CD4-positive, CD25-positive, alpha-beta regulatory T cell (primary cell): ENCODE data around the gene ENHO. TPM values are rescaled to one million over a fixed set of nuclear protein-coding genes. Genes with fewer than 3 reads are reported as not detected.
"Not testable (repeated sequence)": the region's sequence is repeated elsewhere in the genome, so short reads cannot be mapped to it uniquely, and the experiment has no call there.

ENCODE experiments used
- ATAC-seq, 2 donors: fragments of 150-1000 bp; cut with Tn5 transposase; one replicate each; pipeline ENCODE4 v1.10.0; 2021; ENCODE audit warnings: low read depth in 2 of 2, moderate number of reproducible peaks in 2 of 2, moderate library complexity in 1 of 2
- DNase-seq, 3 donors: peaks; one replicate each; pipeline versions ENCODE4 v3.0.0 to v3.0.0-alpha.2; 2012 to 2022; ENCODE audit warnings: mixed read lengths in 1 of 3
- H3K27ac ChIP-seq: one replicate; pipeline ENCODE4 v1.7.0; 2013; ENCODE audit warnings: mild to moderate bottlenecking, low read length; ENCODE audit not compliant: insufficient read depth, poor library complexity, severe bottlenecking
- H3K27me3 ChIP-seq: one replicate; pipeline ENCODE4 v1.7.0; 2013; ENCODE audit warnings: low read length; ENCODE audit not compliant: control insufficient read depth, insufficient read depth
- H3K36me3 ChIP-seq: one replicate; pipeline ENCODE4 v1.7.0; 2013; ENCODE audit warnings: mild to moderate bottlenecking, low read length, moderate library complexity; ENCODE audit not compliant: control insufficient read depth, insufficient read depth
- H3K4me1 ChIP-seq: 2 replicates; pipeline ENCODE4 v1.7.0; 2013; ENCODE audit warnings: mild to moderate bottlenecking, low read length; ENCODE audit not compliant: insufficient read depth, control insufficient read depth, poor library complexity, severe bottlenecking
- H3K4me3 ChIP-seq: one replicate; pipeline ENCODE4 v1.7.0; 2013; ENCODE audit warnings: low read depth, mild to moderate bottlenecking, low read length, moderate library complexity
- H3K9me3 ChIP-seq, 2 experiments: 1 replicate in 1 of 2; 2 replicates in 1 of 2; pipeline ENCODE4 v1.7.0; 2013; ENCODE audit warnings: low read length in 2 of 2, mild to moderate bottlenecking in 1 of 2, moderate library complexity in 1 of 2; ENCODE audit not compliant: control insufficient read depth in 2 of 2
- H3K27ac Mint-ChIP-seq, 3 donors: one replicate each; pipeline ENCODE4 v1.8.0; 2020 to 2022; ENCODE audit warnings: mild to moderate bottlenecking in 3 of 3, mixed read lengths in 3 of 3, moderate library complexity in 2 of 3
- H3K27me3 Mint-ChIP-seq: one replicate; pipeline ENCODE4 v1.8.0; 2022; ENCODE audit warnings: mild to moderate bottlenecking, mixed read lengths
- H3K36me3 Mint-ChIP-seq: one replicate; pipeline ENCODE4 v1.8.0; 2020; ENCODE audit warnings: mixed read lengths
- H3K4me1 Mint-ChIP-seq, 4 donors: one replicate each; pipeline ENCODE4 v1.8.0; 2020 to 2022; ENCODE audit warnings: mixed read lengths in 4 of 4, mild to moderate bottlenecking in 1 of 4
- H3K4me3 Mint-ChIP-seq, 4 donors: one replicate each; pipeline ENCODE4 v1.8.0; 2020 to 2022; ENCODE audit warnings: mild to moderate bottlenecking in 4 of 4, mixed read lengths in 4 of 4, moderate library complexity in 3 of 4
- H3K9me3 Mint-ChIP-seq, 7 donors: one replicate each; pipeline ENCODE4 v1.8.0; 2020 to 2022; ENCODE audit warnings: mixed read lengths in 7 of 7, mild to moderate bottlenecking in 3 of 7, moderate library complexity in 2 of 7
- polyA plus RNA-seq, 4 donors: library from polyadenylated mRNA; unstranded; fragments of 300-500 nt; fragmentation: Illumina TruSeq; gene quantifications; one replicate each; pipeline ENCODE4 v1.2.3, GENCODE V29; 2021
- total RNA-seq: library from RNA; stranded (reverse); gene quantifications from one replicate; pipeline ENCODE4 v1.2.3, GENCODE V29; 2022

The ENHO gene
- total and polyA plus RNA-seq, 5 donors from 2014 or later: 0.16 to 0.37 TPM; not detected in 3

GRCh38 chr9:34541540-34541939 is 18.8 kb upstream of the ENHO start:
- Histone ChIP-seq H3K4me3 (no peak overlapping the region), H3K4me1 (no peaks in the 10 kb centered on the region), H3K9me3 (no peaks in the 10 kb centered on the region), H3K27me3 (no peaks in the 10 kb centered on the region), H3K27ac (no peak overlapping the region), H3K36me3 (no peaks in the 10 kb centered on the region)
- no peak overlapping the region for H3K4me3 Mint-ChIP-seq
- H3K4me1 Mint-ChIP-seq: no peaks in the 10 kb centered on the region
- H3K9me3 Mint-ChIP-seq: no peaks in the 10 kb centered on the region
- no peak overlapping the region for H3K27ac Mint-ChIP-seq
- no peak for ATAC-seq
- H3K36me3 Mint-ChIP-seq: no peaks in the 10 kb centered on the region
- DNase-seq: no peak
- H3K27me3 Mint-ChIP-seq: peaks cover 12% of the 10 kb centered on the region

- H3K36me3 ChIP-seq: no peaks in the 10 kb centered on the region
- ATAC-seq (no peak), DNase-seq (no peak)
- peaks cover 15% of the 10 kb centered on the region for H3K27me3 Mint-ChIP-seq
- H3K9me3 Mint-ChIP-seq: no peaks in the 10 kb centered on the region
- no peak overlapping the region for H3K27ac ChIP-seq
- H3K4me1 Mint-ChIP-seq: no peaks in the 10 kb centered on the region
- no peak overlapping the region for H3K4me3 Mint-ChIP-seq
- no peaks in the 10 kb centered on the region for H3K27me3 ChIP-seq
- H3K27ac Mint-ChIP-seq: no peak overlapping the region
- no peaks in the 10 kb centered on the region for H3K9me3 ChIP-seq
- H3K4me1 ChIP-seq: no peaks in the 10 kb centered on the region
- H3K4me3 ChIP-seq: no peak overlapping the region
- H3K36me3 Mint-ChIP-seq: no peaks in the 10 kb centered on the region
Observed at GRCh38 chr9:34540827-34541226, 18.0 kb upstream of the ENHO start.

GRCh38 chr9:34536685-34537084 is 13.9 kb upstream of the ENHO start:
- H3K27me3 ChIP-seq: peaks cover 2% of the 10 kb centered on the region
- H3K27ac Mint-ChIP-seq: peak overlapping the region in 1 of 3 donors; percentile 14
- H3K9me3 Mint-ChIP-seq: peaks cover 0 to 2% (median 0%) of the 10 kb centered on the region in 7 donors
- ATAC-seq: no peak
- no peak overlapping the region for H3K4me3 ChIP-seq
- no peak overlapping the region for H3K27ac ChIP-seq
- no peaks in the 10 kb centered on the region for H3K4me1 Mint-ChIP-seq
- H3K4me3 Mint-ChIP-seq: no peak overlapping the region
- H3K9me3 ChIP-seq: no peaks in the 10 kb centered on the region
- DNase-seq: no peak
- no peaks in the 10 kb centered on the region for H3K36me3 ChIP-seq
- no peaks in the 10 kb centered on the region for H3K36me3 Mint-ChIP-seq
- no peaks in the 10 kb centered on the region for H3K4me1 ChIP-seq
- H3K27me3 Mint-ChIP-seq: peaks cover 29% of the 10 kb centered on the region

GRCh38 chr9:34532041-34532440 is 9.3 kb upstream of the ENHO start:
- ATAC-seq: not testable (repeated sequence)

GRCh38 chr9:34526026-34526425 is 3.2 kb upstream of the ENHO start:
- Mint-ChIP-seq H3K27me3 (peaks cover 62% of the 10 kb centered on the region), H3K9me3 (peaks cover 0 to 2% (median 0%) of the 10 kb centered on the region in 7 donors), H3K4me3 (peak overlapping the region in 1 of 4 donors; percentile 53), H3K27ac (no peak overlapping the region), H3K4me1 (peaks cover 0 to 19% (median 10%) of the 10 kb centered on the region in 4 donors), H3K36me3 (no peaks in the 10 kb centered on the region)
- Histone ChIP-seq H3K36me3 (no peaks in the 10 kb centered on the region), H3K4me1 (peaks cover 10% of the 10 kb centered on the region), H3K27ac (no peak overlapping the region), H3K9me3 (no peaks in the 10 kb centered on the region), H3K4me3 (no peak overlapping the region), H3K27me3 (peaks cover 5% of the 10 kb centered on the region)
- ATAC-seq (no peak), DNase-seq (no peak)

More at GRCh38 chr9:34532041-34532440, 9.3 kb upstream of the ENHO start:
- H3K9me3 Mint-ChIP-seq, H3K4me3 Mint-ChIP-seq, H3K36me3 ChIP-seq, H3K27ac ChIP-seq, DNase-seq, H3K27me3 ChIP-seq, H3K27ac Mint-ChIP-seq, H3K4me1 Mint-ChIP-seq, H3K36me3 Mint-ChIP-seq, H3K9me3 ChIP-seq, H3K4me3 ChIP-seq, H3K4me1 ChIP-seq: not testable (repeated sequence)
- H3K27me3 Mint-ChIP-seq: peaks cover 45% of the 10 kb centered on the region

- Histone ChIP-seq H3K27me3 (peaks cover 5% of the 10 kb centered on the region), H3K27ac (no peak overlapping the region), H3K4me1 (peaks cover 10% of the 10 kb centered on the region), H3K36me3 (no peaks in the 10 kb centered on the region), H3K9me3 (no peaks in the 10 kb centered on the region), H3K4me3 (no peak overlapping the region)
- peak overlapping the region in 2 of 4 donors; percentile 53 for H3K4me3 Mint-ChIP-seq
- no peak for DNase-seq
- peaks cover 50% of the 10 kb centered on the region for H3K27me3 Mint-ChIP-seq
- peaks cover 0 to 19% (median 10%) of the 10 kb centered on the region in 4 donors for H3K4me1 Mint-ChIP-seq
- H3K27ac Mint-ChIP-seq: no peak overlapping the region
- no peaks in the 10 kb centered on the region for H3K36me3 Mint-ChIP-seq
- H3K9me3 Mint-ChIP-seq: peaks cover 0 to 2% (median 0%) of the 10 kb centered on the region in 7 donors
- no peak for ATAC-seq
Observed at GRCh38 chr9:34524349-34524748, 1.6 kb upstream of the ENHO start.

GRCh38 chr9:34522091-34522887 is 501 bp downstream of the ENHO start:
- peak in 1 of 3 donors; percentile 6 for DNase-seq
- H3K27me3 ChIP-seq: peaks cover 5% of the 10 kb centered on the region
- no peak overlapping the region for H3K27ac ChIP-seq
- Mint-ChIP-seq H3K9me3 (no peaks in the 10 kb centered on the region), H3K4me3 (peak overlapping the region; percentile 72 to 92 (median 88)), H3K4me1 (peaks cover 0 to 19% (median 10%) of the 10 kb centered on the region in 4 donors), H3K27me3 (peaks cover 42% of the 10 kb centered on the region), H3K27ac (peak overlapping the region; percentile 47 to 86 (median 84)), H3K36me3 (no peaks in the 10 kb centered on the region)
- peak overlapping the region; percentile 9 for H3K4me3 ChIP-seq
- no peaks in the 10 kb centered on the region for H3K36me3 ChIP-seq
- no peak for ATAC-seq
- H3K9me3 ChIP-seq: no peaks in the 10 kb centered on the region
- H3K4me1 ChIP-seq: peaks cover 10% of the 10 kb centered on the region
